ENCODE measurements around the gene CFAP47.
"Not testable (repeated sequence)": the region's sequence is repeated elsewhere in the genome, so short reads cannot be mapped to it uniquely, and the experiment has no call there.

CFAP47 gene

GRCh38 chrX:35919536-35920309, at the start of gene CFAP47:
Gene CFAP47 (plus strand): TSS chrX:35919734. CDS start chrX:35919800, 66 bp downstream.
- no peak for DNase-seq

- DNase-seq, result no peak
These were observed 38.9 kb upstream of the CFAP47 start for GRCh38 chrX:35880601-35881000.

- DNase-seq, result no peak
These were observed 33.4 kb upstream of the CFAP47 start for GRCh38 chrX:35886135-35886534.

GRCh38 chrX:35890699-35891098, 28.8 kb upstream of the CFAP47 start:
- DNase-seq, result peak; percentile 9

- DNase-seq, result not testable (repeated sequence)
These were observed 67.3 kb downstream of the CFAP47 start for GRCh38 chrX:35986816-35987215.

GRCh38 chrX:36007207-36007606, 87.7 kb downstream of the CFAP47 start:
- no peak for DNase-seq

GRCh38 chrX:36019125-36019524, 99.6 kb downstream of the CFAP47 start:
- DNase-seq, result no peak

- DNase-seq, result no peak
These were observed 116.0 kb downstream of the CFAP47 start for GRCh38 chrX:36035550-36035949.

- DNase-seq, result no peak
These were observed 143.2 kb downstream of the CFAP47 start for GRCh38 chrX:36062778-36063177.

- no peak for DNase-seq
These were observed 151.5 kb downstream of the CFAP47 start for GRCh38 chrX:36071061-36071460.

GRCh38 chrX:36075009-36075408, 155.5 kb downstream of the CFAP47 start:
- not testable (repeated sequence) for DNase-seq

- DNase-seq, result no peak
These were observed 163.7 kb downstream of the CFAP47 start for GRCh38 chrX:36083256-36083655.

- DNase-seq, result no peak
These were observed 167.8 kb downstream of the CFAP47 start for GRCh38 chrX:36087366-36087765.

- not testable (repeated sequence) for DNase-seq
These were observed 169.4 kb downstream of the CFAP47 start for GRCh38 chrX:36088939-36089338.

GRCh38 chrX:36102425-36102824, 182.9 kb downstream of the CFAP47 start:
- DNase-seq, result no peak

- DNase-seq, result no peak
These were observed 196.7 kb downstream of the CFAP47 start for GRCh38 chrX:36116222-36116621.

GRCh38 chrX:36159254-36159653, 239.7 kb downstream of the CFAP47 start:
- DNase-seq, result no peak

- no peak for DNase-seq
These were observed 240.5 kb downstream of the CFAP47 start for GRCh38 chrX:36160081-36160480.

GRCh38 chrX:36198575-36198974, 279.0 kb downstream of the CFAP47 start:
- DNase-seq, result no peak

- DNase-seq, result no peak
These were observed 280.4 kb downstream of the CFAP47 start for GRCh38 chrX:36199928-36200327.

GRCh38 chrX:36214924-36215323, 295.4 kb downstream of the CFAP47 start:
- DNase-seq, result no peak

- no peak for DNase-seq
These were observed 299.3 kb downstream of the CFAP47 start for GRCh38 chrX:36218801-36219200.

GRCh38 chrX:36234840-36235528, 315.4 kb downstream of the CFAP47 start:
- DNase-seq, result not testable (repeated sequence)

GRCh38 chrX:36241397-36241796, 321.9 kb downstream of the CFAP47 start:
- no peak for DNase-seq
